Dermis microvascular lymphatic vessel endothelial cell (primary cell): ENCODE results near the gene ERN1. TPM values are rescaled to one million over a fixed set of nuclear protein-coding genes. Genes with fewer than 3 reads are reported as not detected.

Experiments used
- DNase-seq, 2 donors: peaks; one replicate each; pipeline versions ENCODE4 v3.0.0 to v3.0.0-alpha.2; 2010; ENCODE audit warnings: low read depth in 2 of 2
- total RNA-seq: library from RNA; depleted of rRNA; stranded (reverse); fragments of >200 nt; gene quantifications from 2 replicates; pipeline ENCODE4 v1.2.1, GENCODE V29; 2014

The ERN1 gene
- total RNA-seq, 1 donor from 2014 or later, result 5.6 TPM

DNA sequence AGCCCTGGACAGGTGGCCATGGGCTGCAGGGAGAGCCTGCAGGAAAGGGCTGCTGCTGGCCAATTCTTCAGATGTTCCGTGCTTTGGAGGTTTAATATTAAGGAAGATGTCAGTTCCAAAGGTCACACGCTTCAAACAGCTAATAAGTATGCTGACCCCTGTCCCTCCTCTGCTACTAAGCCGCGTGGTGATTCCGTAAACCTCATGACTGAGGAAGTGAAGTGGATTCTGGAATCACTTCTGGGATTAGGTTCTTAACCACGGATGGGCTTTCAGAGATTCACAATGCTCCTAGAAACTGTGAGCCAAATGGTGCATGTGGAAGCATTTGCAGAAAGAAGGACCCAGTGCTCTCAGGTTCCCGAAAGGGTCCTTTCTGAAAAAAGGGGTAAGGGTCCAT is 28.5 kb upstream of the ERN1 start:
- no peak for DNase-seq

DNA sequence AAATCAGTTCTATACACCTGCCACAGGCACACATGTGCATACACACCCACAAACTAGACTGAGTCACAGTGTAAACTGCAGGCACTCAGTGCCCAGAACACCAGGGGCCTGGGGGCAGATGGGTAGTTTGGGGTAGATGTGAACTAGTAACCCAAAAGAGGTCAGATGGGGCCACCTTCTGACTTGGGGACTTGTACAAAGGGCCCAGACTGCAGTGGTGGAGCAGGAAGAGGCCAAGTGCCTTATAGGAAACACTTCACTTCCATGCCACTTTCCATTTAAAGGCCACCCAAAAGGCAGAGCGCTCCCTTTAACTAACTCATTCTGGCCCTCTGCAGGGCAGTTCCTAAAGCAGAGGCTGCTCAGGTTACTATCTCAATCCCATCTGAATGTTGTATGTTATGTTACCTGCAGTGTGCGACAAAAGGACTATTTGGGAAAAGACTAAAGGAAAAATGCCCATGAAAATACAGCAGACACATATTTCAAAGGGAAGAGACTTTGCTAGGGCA is 27.8 kb upstream of the ERN1 start:
- DNase-seq, result no peak

DNA sequence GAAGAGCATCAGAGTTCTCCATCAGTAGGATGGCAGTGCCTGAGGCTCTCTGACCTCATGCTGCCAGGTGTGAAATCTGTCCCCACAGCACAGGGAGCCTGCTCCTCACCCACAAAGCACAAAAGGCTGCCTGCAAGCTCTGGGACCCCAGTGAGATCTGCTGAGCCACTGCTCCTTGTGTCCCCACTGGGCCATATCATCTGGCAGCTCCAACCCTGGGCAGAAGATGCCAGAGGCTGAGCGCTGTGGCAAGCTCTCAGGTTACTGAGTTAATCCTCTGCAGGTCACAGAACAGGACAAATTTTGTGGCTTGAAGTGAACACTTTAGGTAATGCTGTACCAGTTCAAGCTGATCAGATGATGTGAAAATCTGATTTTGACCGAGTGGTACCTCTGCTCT is 26.7 kb upstream of the ERN1 start:
- DNase-seq, result no peak

DNA sequence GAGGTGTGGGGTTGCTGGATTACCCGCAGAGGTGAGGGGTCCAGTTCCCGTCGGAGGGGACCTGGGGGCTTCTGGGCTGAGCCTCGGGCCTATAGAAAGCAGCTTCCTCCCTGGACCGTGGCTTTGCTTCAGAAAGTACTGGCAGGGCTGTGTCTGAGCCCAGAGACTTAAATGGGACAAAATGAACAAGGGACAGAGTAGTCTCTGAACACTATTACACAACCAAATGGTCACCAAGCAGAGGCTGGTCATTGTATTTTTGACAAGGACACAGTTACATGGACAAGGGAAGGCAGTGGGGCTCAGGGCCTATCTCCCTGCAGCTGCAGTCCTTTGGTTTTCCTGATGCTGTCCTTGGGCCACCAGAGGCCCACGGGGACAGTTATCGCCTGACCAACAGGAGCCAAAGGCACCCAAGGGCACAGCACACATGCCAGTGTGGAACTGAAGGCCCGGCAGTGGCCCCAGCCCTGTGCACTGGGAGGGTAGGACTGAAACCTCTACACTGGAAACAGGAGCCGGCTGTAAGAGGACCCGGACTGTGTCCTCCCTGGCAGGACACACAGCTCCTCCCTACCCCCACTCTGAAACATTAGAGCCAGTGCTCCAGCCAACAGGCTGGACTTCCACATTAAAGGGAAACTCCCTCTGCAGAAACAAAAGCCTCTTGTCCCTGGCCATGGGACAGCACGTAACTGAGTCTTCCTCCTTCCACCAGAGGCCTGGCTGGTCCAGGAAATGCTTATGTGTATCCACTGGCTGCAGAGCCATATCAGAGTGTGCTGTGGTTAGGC is 26.0 kb upstream of the ERN1 start:
- DNase-seq, result peak; percentile 82 to 87

DNA sequence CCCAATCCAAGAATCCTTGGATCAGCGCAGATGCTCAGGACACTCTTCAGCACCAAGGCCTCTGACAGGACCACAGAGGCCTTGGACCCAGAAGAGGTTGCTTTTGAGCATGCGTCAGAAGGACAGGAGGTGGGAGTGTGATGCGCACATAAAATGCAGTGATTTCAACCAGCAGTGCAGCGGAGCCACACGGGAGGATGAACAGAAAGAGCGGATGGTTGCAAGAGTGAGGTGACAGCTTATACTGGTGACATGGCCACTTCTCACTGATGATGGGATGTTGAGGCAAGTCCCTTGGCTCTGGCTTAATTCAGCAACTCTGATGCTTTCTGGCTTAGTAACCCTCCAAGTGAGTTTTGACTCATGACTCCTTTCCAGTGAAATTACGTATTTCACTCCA is 25.2 kb upstream of the ERN1 start:
- no peak for DNase-seq

DNA sequence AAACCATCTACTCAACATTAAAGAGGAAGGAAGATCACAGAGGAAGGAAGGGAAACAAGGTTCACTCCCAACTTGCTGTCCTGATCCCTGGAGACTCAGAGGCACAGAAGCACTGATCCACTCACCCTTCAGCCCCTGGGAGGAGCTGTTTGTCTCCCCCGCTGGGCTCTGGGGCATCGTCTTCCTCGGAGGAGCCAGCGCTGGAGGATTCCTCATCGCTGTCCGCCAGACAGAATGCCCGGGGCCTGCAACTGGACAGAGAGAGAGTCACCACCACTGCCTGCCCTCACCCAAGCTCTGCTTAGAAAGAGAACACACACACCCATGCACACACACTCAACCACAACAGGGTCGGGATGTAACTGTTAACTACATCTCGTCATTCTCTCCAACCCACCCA is 24.8 kb upstream of the ERN1 start:
- no peak for DNase-seq

DNA sequence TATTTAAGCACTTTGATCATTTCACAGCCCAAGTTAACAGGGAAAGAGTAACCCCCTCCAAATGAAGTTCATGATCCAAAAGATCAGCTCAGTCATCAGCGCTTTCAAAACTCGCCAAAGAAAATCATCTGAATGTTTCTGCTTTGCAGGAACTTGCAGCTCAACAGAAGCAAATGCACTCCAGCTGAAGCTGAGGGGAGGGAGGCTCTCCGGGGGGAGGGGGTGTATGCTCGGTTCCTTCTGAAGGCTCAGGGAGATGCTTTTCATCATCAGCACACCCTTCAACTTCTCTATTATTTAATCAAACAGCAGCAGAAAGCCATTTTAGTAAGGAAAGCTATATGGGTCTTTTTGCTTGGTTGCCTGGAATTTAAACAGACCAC is 24.4 kb upstream of the ERN1 start:
- no peak for DNase-seq

DNA sequence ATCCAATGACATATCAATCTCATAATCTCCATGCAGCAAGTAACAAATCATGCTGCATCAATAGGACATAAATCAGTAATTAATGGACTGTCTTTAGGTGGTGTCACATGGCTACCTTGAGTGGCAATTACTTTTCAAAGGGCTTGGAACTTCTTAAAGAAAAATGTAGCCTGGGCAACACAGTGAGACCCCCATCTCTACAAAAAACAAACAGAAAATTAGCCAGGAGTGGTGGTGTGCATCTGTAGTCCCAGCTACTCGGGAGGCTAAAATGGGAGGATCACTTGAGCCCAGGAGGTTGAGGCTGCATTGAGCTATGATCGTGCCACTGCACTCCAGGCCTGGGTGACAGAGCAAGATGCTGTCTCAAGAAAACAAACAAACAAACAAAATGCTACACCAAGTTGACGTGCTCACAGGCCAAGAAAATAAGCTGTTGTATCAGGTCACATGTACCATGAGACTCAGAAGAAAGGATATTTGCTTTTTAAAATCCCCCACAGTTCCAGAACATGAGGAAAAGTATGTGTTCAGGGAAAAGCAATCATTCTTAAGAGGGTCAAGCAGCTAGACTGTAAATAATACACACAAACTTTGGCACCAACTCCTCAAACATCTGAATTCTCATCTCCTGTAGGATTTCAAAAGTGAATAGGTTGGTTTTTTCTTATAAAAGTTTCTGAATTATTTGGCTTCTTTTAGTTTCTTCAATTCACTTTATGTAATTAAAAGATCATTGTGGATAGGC is 23.8 kb upstream of the ERN1 start:
- DNase-seq, result no peak

DNA sequence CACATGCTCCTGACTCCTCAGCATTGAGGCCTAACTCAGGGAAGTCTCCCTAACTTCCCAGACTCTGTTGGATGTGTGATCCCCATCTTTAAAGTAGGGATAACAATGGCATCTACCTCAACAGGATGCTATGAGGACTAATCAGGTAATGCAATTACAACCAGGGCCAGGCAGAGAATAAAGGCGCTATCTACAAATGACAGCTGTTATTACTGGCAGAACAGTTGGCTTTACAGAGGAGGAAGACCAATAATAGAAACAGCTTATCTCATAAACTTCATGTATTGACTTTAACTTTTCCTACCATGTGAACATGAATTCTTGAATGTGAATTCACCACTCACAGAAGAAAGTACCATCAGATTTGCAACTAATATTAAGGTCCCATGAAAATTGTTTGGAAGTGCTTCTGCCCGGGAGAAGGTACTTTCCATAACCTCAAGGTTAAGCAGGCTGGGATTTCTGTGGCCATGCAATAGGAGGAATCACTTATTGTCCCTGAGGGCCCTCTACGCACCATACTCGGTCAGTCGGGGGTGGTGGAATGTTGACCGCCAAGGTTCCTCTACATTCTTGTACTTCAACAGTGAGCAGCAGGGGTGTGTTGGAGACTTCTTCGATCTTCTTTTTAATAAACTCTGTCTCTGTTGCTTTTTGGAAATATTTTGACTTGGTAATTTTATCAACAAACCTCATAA is 22.6 kb upstream of the ERN1 start:
- DNase-seq, result peak; percentile 85 to 94

DNA sequence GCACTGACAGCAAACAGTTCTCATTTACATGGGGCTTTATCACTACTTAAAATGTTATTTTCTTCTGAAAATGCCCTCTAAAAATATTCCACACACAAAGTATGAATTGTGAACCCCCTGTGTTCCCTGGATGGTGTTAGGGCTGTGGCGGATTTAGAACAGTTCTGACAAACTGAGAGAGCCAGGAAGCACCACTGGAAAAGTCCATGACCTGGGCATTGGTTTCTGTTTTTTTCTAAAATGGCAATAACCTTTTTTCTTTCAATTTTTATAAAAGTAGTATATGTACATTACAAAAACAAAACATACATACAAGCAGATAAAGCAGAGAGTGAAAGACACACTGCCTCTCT is 21.0 kb upstream of the ERN1 start:
- DNase-seq, result no peak

DNA sequence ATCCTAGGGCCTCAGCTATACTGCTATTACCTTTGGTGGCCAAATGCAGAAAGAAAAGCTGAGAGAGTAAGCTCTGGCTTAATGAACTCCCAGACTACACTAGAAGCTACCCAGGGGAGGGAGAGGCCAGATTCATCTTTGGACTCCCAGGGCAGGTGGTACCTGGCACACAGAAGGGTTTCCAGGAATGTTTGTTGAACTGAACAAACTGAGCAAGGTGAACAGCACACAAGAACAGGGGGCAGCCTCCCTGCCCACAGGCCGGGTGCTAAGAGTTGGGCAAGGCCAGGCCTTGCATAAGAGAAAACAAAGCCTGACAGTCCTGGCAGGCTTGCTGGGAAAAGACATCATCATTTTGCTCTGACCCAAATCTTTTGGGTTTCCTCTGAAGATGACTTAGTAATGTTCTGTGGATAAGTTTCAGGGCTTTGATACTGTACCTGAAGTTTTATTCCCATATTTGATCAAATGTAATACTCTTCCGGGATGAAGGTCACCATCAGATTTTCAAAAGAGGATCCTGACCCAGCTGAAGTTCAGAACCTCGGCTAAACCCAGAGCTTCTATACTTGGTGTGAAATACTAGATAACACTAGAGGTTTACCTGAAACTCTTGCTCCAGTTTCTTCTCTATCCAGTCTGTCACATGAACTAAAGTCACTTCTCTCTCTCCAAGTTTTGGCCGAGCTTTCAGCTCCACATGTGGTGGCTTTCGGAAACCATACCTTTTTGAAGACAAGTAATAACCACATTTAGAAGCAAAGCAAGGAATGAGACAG is 20.5 kb upstream of the ERN1 start:
- no peak for DNase-seq

DNA sequence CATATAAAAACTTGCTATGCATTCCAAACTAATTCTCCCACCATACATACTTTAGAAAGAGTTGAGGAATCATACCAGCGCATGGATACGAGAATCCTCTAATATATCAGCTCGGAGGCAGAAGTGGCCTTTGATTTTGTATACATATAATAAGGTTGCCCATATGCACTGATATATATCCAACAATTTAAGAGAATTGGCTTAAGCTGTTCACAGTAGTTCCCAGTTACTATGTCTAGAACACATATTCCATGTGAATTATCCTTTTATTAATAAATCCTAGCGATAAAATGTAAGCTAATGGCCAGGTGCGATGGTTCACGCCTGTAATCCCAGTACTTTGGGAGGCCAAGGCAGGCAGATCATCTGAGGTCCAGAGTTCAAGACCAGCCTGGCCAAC is 19.3 kb upstream of the ERN1 start:
- no peak for DNase-seq

DNA sequence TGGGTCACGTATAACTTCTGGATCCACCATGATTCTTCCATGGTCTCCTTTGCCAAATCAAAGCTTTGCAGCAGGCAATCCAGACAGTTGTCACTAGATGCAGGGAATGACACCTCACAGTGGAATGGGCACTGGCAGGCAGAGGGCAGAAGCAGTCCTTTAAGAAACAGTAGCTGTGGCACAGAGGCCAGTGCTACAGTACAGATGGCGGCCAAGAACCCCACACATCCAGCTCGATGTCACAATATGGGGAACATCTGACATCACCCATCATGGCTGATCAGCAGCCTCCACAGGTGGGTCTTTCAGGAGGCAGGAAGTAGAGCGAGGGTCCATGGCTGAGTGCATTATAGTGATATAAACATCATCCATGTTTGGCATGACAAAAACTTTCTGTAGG is 18.8 kb upstream of the ERN1 start:
- no peak for DNase-seq

DNA sequence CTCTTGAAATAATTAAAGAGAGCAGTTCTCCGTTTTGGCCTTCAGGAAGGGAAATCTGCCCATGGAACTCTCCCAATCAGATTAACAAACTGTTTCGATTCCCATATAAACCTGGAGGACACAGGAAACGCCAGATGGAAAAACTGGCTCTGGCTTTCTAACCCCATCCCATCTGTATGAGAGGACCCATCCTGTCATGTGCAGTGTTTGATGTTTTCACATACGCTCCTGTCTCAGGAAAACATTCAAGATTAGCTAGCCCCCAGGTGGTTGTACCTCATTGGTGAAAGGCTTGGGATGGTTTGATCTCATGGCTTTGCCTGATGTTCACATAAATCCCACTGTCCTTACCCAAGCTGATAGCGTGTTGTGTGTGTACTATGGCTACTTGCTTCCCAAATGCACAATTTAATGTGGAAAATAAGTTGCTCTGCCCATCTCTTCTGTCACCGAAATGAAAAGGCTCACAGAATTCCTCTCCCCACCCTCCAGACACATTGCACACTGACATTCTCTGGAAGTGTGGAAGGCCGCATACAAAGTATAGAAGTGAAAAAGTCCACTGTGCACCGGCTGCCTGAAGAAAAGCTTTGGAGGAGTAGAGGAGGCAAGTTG is 18.2 kb upstream of the ERN1 start:
- DNase-seq, result peak; percentile 94 to 96

DNA sequence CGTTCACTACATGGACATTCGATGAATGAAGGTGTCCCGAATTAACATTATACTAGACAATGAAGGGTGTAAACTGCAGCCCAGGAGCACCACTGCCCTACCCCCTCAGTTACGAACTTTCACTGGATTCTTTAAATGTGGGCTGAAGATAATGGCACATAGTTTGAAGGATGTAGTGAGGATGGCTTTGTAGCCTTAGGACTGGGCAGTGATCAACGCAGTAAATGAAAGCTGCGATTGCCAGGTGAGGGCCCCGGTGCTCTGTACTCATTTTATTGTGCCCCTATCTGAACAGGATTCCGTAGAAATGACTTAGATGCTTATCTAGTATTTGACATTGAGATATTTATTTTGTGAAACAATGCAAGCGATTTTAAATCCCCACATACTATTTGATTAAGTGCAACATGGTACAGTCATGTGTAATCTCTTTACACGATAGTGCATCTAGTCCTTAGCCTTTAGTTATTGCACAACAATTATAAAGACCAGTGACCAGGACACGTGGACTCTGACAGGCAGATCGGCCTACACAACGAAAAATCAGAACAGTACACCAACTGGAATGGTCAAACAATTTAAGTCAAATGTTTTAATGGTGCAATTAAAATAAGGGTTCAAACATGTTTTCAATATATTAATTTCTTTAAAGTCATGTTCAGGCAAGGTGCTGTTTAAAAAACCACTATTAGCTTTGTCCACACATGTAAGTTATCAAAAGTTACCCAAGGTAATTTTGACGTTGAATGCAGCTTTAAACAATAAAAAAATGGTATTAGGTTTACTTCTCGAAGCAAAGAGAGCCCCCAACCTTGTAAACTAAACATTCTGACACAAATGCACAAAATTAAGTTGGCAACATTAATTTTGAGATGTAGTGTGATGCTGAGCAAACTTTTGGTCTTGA is 17.4 kb upstream of the ERN1 start:
- peak in 1 of 2 donors; percentile 32 for DNase-seq

DNA sequence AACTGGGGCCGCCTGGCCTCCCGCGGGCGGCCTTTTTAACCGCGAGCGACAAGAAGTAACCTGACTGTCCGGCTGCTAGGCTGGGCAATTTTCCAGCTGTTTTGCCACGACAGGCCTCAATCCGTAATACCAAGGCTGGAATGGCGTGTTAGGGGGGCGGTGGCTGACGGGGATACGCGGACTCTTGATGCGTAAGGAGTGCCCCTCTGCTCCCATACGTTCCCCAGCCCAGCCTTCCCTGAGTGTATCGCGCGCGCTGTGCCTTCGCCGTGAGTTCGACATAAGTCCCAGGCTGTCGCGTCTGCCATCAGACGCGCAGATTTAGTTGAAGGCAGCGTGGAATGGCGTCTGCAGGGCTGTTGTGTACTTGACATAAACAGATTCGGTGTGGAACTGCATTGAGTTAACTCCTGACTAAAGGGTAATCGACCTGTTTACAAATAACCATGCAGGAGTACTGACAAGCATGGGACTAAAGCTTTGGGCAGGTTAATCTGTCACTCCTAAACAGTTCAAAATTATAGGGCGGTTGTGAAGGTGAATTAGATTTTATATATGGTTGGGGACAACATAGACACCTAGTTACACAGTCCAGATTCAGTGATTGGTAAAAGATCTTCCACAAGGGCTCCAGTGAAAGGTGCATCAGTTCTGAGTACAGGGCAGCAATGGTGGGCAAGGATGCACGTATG is 16.6 kb upstream of the ERN1 start:
- peak in 1 of 2 donors; percentile 86 for DNase-seq

DNA sequence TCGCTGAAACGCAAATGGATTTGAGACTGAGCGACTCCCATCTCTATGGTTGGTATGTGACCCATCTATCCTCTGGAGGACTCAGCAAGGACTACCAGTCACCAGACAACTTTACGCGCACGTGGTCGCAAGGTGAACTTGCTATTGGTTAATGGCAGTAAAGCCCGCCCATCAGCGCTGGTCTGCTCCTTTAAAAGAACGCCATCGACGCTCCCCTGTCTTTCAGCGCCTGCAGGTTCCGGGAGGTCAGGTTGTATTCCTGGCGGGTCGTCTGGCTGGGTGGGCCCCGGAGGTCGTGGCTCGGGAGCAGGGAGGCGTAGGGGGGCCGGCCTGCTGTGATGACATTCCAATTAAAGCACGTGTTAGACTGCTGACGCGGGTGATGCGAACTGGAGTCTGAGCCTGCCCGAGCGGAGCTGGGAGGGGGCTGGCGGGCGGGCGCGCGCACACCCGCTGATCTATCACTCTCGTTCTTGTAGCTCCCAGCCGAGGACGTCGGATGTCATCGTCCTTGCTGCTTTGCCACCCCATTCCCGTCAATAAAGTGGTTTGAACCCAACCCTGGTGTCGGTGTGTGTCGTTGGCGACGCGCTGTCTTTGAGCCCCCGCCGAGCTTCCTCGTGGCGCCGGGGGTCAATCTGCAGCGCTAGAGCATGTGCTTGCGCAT is 15.9 kb upstream of the ERN1 start:
- peak; percentile 100 for DNase-seq

DNA sequence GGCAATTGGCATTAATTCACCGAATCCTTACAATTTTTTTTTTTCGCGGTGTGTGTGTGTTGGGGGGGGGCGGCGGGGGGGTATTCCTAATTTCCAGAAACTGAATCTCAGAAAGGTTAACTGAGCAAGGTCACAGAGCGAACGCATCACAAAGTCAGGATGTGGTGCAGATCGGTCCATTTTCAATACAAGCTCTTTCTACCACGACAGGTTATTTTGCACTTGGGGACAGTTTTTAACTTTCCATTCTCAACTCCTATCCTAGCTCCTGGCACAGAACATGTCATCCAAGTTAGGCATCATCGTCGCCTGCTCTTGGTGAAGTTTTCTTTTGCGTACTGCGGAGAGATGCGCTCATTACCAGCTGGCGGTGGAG is 15.4 kb upstream of the ERN1 start:
- no peak for DNase-seq

DNA sequence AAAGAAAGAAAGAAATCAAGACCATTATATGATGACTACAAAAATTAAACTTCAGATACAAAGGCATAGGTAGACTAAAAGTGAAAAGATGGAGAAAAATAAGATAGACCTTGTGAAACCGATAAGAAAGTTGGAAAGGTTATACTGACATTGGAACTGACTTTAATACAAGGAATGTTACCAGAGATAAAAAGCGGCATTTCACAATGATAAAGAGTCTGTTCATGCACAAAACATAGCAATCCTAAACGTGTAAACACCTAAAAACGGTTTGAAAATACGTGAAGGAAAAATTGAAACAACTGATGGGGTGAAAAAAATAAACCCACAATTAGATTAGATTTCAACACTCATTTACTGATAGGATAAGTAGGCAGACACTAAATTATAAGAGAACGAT is 9.6 kb upstream of the ERN1 start:
- DNase-seq, result no peak
